AG20443 (cell line): ENCODE data around the gene SALL4.
"Not testable (repeated sequence)": the region's sequence is repeated elsewhere in the genome, so short reads cannot be mapped to it uniquely, and the experiment has no call there.

Experiments used
- DNase-seq: peaks from one replicate; pipeline ENCODE4 v3.0.0; 2012; ENCODE audit warnings: low spot score, mixed read lengths

The SALL4 gene

GRCh38 chr20:51802170-51802751, at the start of gene SALL4:
Gene SALL4 (minus strand): TSS chr20:51802521. CDS start chr20:51802408, 113 bp downstream.
- peak; percentile 24 for DNase-seq

- DNase-seq: no peak
These were observed 46.0 kb upstream of the SALL4 start for GRCh38 chr20:51848346-51848745.

GRCh38 chr20:51840865-51841264, 38.5 kb upstream of the SALL4 start:
- DNase-seq: no peak

- no peak for DNase-seq
These were observed 35.6 kb upstream of the SALL4 start for GRCh38 chr20:51837876-51838420.

- no peak for DNase-seq
These were observed 35.1 kb upstream of the SALL4 start for GRCh38 chr20:51837436-51837835.

- DNase-seq: no peak
These were observed 31.0 kb upstream of the SALL4 start for GRCh38 chr20:51833326-51833725.

- DNase-seq: no peak
These were observed 30.0 kb upstream of the SALL4 start for GRCh38 chr20:51832276-51832675.

- DNase-seq: peak; percentile 48
These were observed 29.5 kb upstream of the SALL4 start for GRCh38 chr20:51831866-51832265.

- DNase-seq: no peak
These were observed 28.2 kb upstream of the SALL4 start for GRCh38 chr20:51830538-51830937.

- DNase-seq: no peak
These were observed 26.4 kb upstream of the SALL4 start for GRCh38 chr20:51828762-51829161.

- DNase-seq: no peak
These were observed 24.1 kb upstream of the SALL4 start for GRCh38 chr20:51826372-51826771.

GRCh38 chr20:51818479-51819008, 16.2 kb upstream of the SALL4 start:
- no peak for DNase-seq

GRCh38 chr20:51816856-51817255, 14.5 kb upstream of the SALL4 start:
- DNase-seq: not testable (repeated sequence)

- DNase-seq: no peak
These were observed 13.2 kb upstream of the SALL4 start for GRCh38 chr20:51815383-51816076.

- no peak for DNase-seq
These were observed 10.5 kb upstream of the SALL4 start for GRCh38 chr20:51812861-51813260.

- no peak for DNase-seq
These were observed 9.3 kb upstream of the SALL4 start for GRCh38 chr20:51811514-51812128.

- no peak for DNase-seq
These were observed 8.7 kb upstream of the SALL4 start for GRCh38 chr20:51811042-51811355.

- no peak for DNase-seq
These were observed 8.1 kb upstream of the SALL4 start for GRCh38 chr20:51810155-51811041.

GRCh38 chr20:51807720-51808250, 5.5 kb upstream of the SALL4 start:
- no peak for DNase-seq

GRCh38 chr20:51804754-51805153, 2.4 kb upstream of the SALL4 start:
- no peak for DNase-seq

GRCh38 chr20:51803148-51803854, 980 bp upstream of the SALL4 start:
- no peak for DNase-seq
